Thoracic aorta (tissue), 2 donors: ENCODE data around the gene SIX1. TPM values are rescaled to one million over a fixed set of nuclear protein-coding genes. Genes with fewer than 3 reads are reported as not detected.
A peak's percentile ranks its signal among the peaks of the same experiment; 100 is the strongest.

ENCODE experiments used
- ATAC-seq: fragments of 150-250 bp; one replicate; pipeline ENCODE4 v1.8.0; 2017; ENCODE audit warnings: low read depth; ENCODE audit not compliant: insufficient number of reproducible peaks, low FRiP score
- DNase-seq: peaks from one replicate; pipeline ENCODE4 v3.0.0-alpha.2; 2020; ENCODE audit warnings: low spot score
- H3K27ac ChIP-seq, 2 donors: fragments of 200-600 bp; sonication (generic); 1 replicate in 1 of 2; 2 replicates in 1 of 2; pipeline ENCODE4 v1.5.1; 2016; ENCODE audit warnings: mild to moderate bottlenecking in 2 of 2, moderate library complexity in 2 of 2
- H3K27me3 ChIP-seq: fragments of 200-600 bp; sonication (generic); replicated peaks from 2 replicates; pipeline ENCODE4 v1.6.0; 2016; ENCODE audit warnings: mild to moderate bottlenecking; ENCODE audit not compliant: insufficient read depth
- H3K36me3 ChIP-seq: fragments of 200-600 bp; sonication (generic); one replicate; pipeline ENCODE4 v1.5.1; 2016
- H3K4me1 ChIP-seq, 2 donors: fragments of 200-600 bp; sonication (generic); 1 replicate in 1 of 2; 2 replicates in 1 of 2; pipeline versions ENCODE4 v1.5.1 to v1.6.0; 2016; ENCODE audit warnings: low read depth in 2 of 2, mild to moderate bottlenecking in 1 of 2; ENCODE audit not compliant: control insufficient read depth in 1 of 2
- H3K4me3 ChIP-seq: fragments of 200-600 bp; sonication (generic); 2 replicates; pipeline ENCODE4 v1.5.1; 2016; ENCODE audit warnings: mild to moderate bottlenecking
- H3K9me3 ChIP-seq: fragments of 200-600 bp; sonication (generic); 2 replicates; pipeline ENCODE4 v1.5.1; 2016
- CTCF ChIP-seq: fragments of 200-600 bp; sonication (generic); IDR thresholded peaks from one replicate; pipeline ENCODE4 v1.5.1; 2019; ENCODE audit warnings: antibody characterized with exemption
- total RNA-seq, 2 donors: library from RNA; depleted of rRNA; stranded (reverse); fragments of >200 nt; gene quantifications; one replicate each; pipeline versions ENCODE4 v1.1.0 to v1.2.3, GENCODE V29; 2016

Gene SIX1
- total RNA-seq, 2 donors from 2014 or later = 2.6 to 5.1 TPM

GRCh38 chr14:60648249-60648933 lies 886 bp downstream of the SIX1 start:
- peak overlapping the region in 1 of 2 donors; percentile 16 for H3K27ac ChIP-seq
- DNase-seq (no peak), ATAC-seq (no peak)
- H3K4me3 ChIP-seq = peak overlapping the region; percentile 78
- TF ChIP-seq CTCF = no peak
- peaks cover 39% of the 10 kb centered on the region for H3K27me3 ChIP-seq
- peaks cover 11 to 39% of the 10 kb centered on the region in 2 donors for H3K4me1 ChIP-seq
- H3K36me3 ChIP-seq = no peaks in the 10 kb centered on the region
- no peaks in the 10 kb centered on the region for H3K9me3 ChIP-seq

GRCh38 chr14:60647837-60648248 lies 1.4 kb downstream of the SIX1 start:
- Histone ChIP-seq H3K27me3 (peaks cover 45% of the 10 kb centered on the region), H3K36me3 (no peaks in the 10 kb centered on the region), H3K9me3 (no peaks in the 10 kb centered on the region), H3K4me3 (peak overlapping the region; percentile 78), H3K27ac (peak overlapping the region; percentile 1 to 16), H3K4me1 (peaks cover 11 to 42% of the 10 kb centered on the region in 2 donors)
- ATAC-seq (no peak), DNase-seq (no peak)
- no peak for TF ChIP-seq CTCF

- DNase-seq = no peak
- Histone ChIP-seq H3K9me3 (no peaks in the 10 kb centered on the region), H3K4me3 (peak overlapping the region; percentile 78), H3K27me3 (peaks cover 47% of the 10 kb centered on the region), H3K36me3 (no peaks in the 10 kb centered on the region), H3K4me1 (peaks cover 11 to 43% of the 10 kb centered on the region in 2 donors), H3K27ac (peak overlapping the region; percentile 1 to 16)
- no peak for ATAC-seq
- no peak for TF ChIP-seq CTCF
These were observed 2.0 kb downstream of the SIX1 start for GRCh38 chr14:60647081-60647836.

- no peak for TF ChIP-seq CTCF
- H3K9me3 ChIP-seq = no peaks in the 10 kb centered on the region
- H3K36me3 ChIP-seq = no peaks in the 10 kb centered on the region
- no peak overlapping the region for H3K27ac ChIP-seq
- H3K4me1 ChIP-seq = peaks cover 11 to 42% of the 10 kb centered on the region in 2 donors
- H3K4me3 ChIP-seq = no peak overlapping the region
- DNase-seq = no peak
- ATAC-seq = no peak
- H3K27me3 ChIP-seq = peaks cover 56% of the 10 kb centered on the region
These were observed 3.0 kb downstream of the SIX1 start for GRCh38 chr14:60646226-60646818.

- H3K27ac ChIP-seq = no peak overlapping the region
- peaks cover 11 to 42% of the 10 kb centered on the region in 2 donors for H3K4me1 ChIP-seq
- H3K27me3 ChIP-seq = peaks cover 64% of the 10 kb centered on the region
- H3K9me3 ChIP-seq = no peaks in the 10 kb centered on the region
- no peaks in the 10 kb centered on the region for H3K36me3 ChIP-seq
- H3K4me3 ChIP-seq = no peak overlapping the region
- DNase-seq (no peak), ATAC-seq (no peak)
- TF ChIP-seq CTCF = no peak
These were observed 4.0 kb downstream of the SIX1 start for GRCh38 chr14:60645126-60645741.
